GM12878 (cell line): ENCODE results near the gene HBD. TPM values are rescaled to one million over a fixed set of nuclear protein-coding genes. Genes with fewer than 3 reads are reported as not detected.

Source experiments
- ATAC-seq: fragments of 200-7000 bp; cut with Tn5 transposase; 3 replicates; pipeline ENCODE4 v1.9.1; 2020; ENCODE audit warnings: mild to moderate bottlenecking, moderate library complexity
- BruUV-seq: library from RNA; stranded (reverse); fragments of 400-500 nt; replicated peaks from 2 replicates; lab custom pipeline; 2021; lab: Mats Ljungman, UMichigan
- CTCF ChIA-PET: fragments of 300-600 bp; sonication (Branson Sonifier 250); formaldehyde crosslinking; extraction: SDS; loops from one replicate; lab custom pipeline; 2021; ENCODE audit warnings: inconsistent platforms; lab: Yijun Ruan, JAX
- POLR2A ChIA-PET: fragments of 350-600 bp; formaldehyde crosslinking; extraction: SDS; loops from one replicate; lab custom pipeline; 2021; ENCODE audit warnings: inconsistent platforms; lab: Charles Lee
- RAD21 ChIA-PET: fragments of 300-600 bp; sonication (Branson Sonifier 250); formaldehyde crosslinking; loops from one replicate; lab custom pipeline; 2023; ENCODE audit warnings: antibody characterized with exemption; ENCODE audit not compliant: unreplicated experiment; lab: Charles Lee
- SMC1A ChIA-PET: fragments of 300-600 bp; sonication (Branson Sonifier 250); formaldehyde crosslinking; loops from one replicate; lab custom pipeline; 2023; ENCODE audit not compliant: unreplicated experiment, uncharacterized antibody; lab: Charles Lee
- DNase-seq: peaks from one replicate; pipeline ENCODE4 v3.0.0-alpha.2; 2011; ENCODE audit warnings: low read depth, low spot score
- FAIRE-seq: peaks from 3 replicates; lab custom pipeline; 2011; peaks lifted over from hg19 to GRCh38; lab: Jason Lieb, UNC
- H2AFZ ChIP-seq: 2 replicates; pipeline ENCODE4 v1.6.0; 2011; ENCODE audit warnings: low read depth, low read length, control low read depth; ENCODE audit not compliant: control insufficient read depth
- H3K27ac ChIP-seq: 2 replicates; pipeline ENCODE4 v1.5.1; 2011; ENCODE audit warnings: control low read depth; ENCODE audit not compliant: control insufficient read depth, insufficient read depth
- H3K27me3 ChIP-seq, 2 experiments: replicated peaks in 1 of 2; 2 replicates each; pipeline versions ENCODE4 v1.6.0 to v1.6.1; 2011; ENCODE audit warnings: low read length in 1 of 2; ENCODE audit not compliant: control insufficient read depth in 2 of 2, insufficient read depth in 2 of 2
- H3K36me3 ChIP-seq, 2 experiments: 2 replicates each; pipeline ENCODE4 v1.5.1; 2011; ENCODE audit warnings: low read length in 1 of 2; ENCODE audit not compliant: control insufficient read depth in 2 of 2, insufficient read depth in 2 of 2
- H3K4me1 ChIP-seq: 2 replicates; pipeline ENCODE4 v1.6.1; 2011; ENCODE audit warnings: mild to moderate bottlenecking, low read length, moderate library complexity, mixed read lengths; ENCODE audit not compliant: control insufficient read depth, insufficient read depth
- H3K4me2 ChIP-seq: 2 replicates; pipeline ENCODE4 v1.6.0; 2011; ENCODE audit warnings: control low read depth; ENCODE audit not compliant: control insufficient read depth, insufficient read depth
- H3K4me3 ChIP-seq: fragments of 200-600 bp; sonication (generic); 2 replicates; pipeline ENCODE4 v1.5.1; 2016
- H3K79me2 ChIP-seq: 2 replicates; pipeline ENCODE4 v1.6.0; 2011; ENCODE audit warnings: low read length; ENCODE audit not compliant: control insufficient read depth, insufficient read depth
- H3K9ac ChIP-seq: 2 replicates; pipeline ENCODE4 v1.8.0; 2011; ENCODE audit warnings: low read length, control low read depth, mixed read lengths; ENCODE audit not compliant: control insufficient read depth, insufficient read depth
- H3K9me3 ChIP-seq: replicated peaks from 3 replicates; pipeline ENCODE4 v1.5.1; 2011; ENCODE audit warnings: mild to moderate bottlenecking, low read length; ENCODE audit not compliant: control insufficient read depth, insufficient read depth
- H4K20me1 ChIP-seq: 2 replicates; pipeline ENCODE4 v1.6.0; 2011; ENCODE audit not compliant: control insufficient read depth, insufficient read depth
- ATF7 ChIP-seq: fragments of 450-650 bp; IDR thresholded peaks from 2 replicates; pipeline ENCODE4 v1.6.1; 2016; ENCODE audit warnings: low read depth, mild to moderate bottlenecking
- EGR1 ChIP-seq, 2 experiments: IDR thresholded peaks; 1 replicate in 1 of 2; 2 replicates in 1 of 2; pipeline ENCODE4 v1.6.1; 2011 to 2012; ENCODE audit warnings: low read depth in 2 of 2, low read length in 2 of 2, borderline replicate concordance in 1 of 2, mild to moderate bottlenecking in 1 of 2, moderate library complexity in 1 of 2
- FOXM1 ChIP-seq: IDR thresholded peaks from 2 replicates; pipeline ENCODE4 v1.6.1; 2012; ENCODE audit warnings: low read depth, mild to moderate bottlenecking, inconsistent platforms, low read length, moderate library complexity
- RBBP5 ChIP-seq: fragments of 200-600 bp; sonication (generic); conservative IDR thresholded peaks from 2 replicates; pipeline ENCODE4 v1.6.1; 2016
- SP1 ChIP-seq: IDR thresholded peaks from one replicate; pipeline ENCODE4 v1.6.1; 2011; ENCODE audit warnings: low read depth, low read length
- WGBS: methylation state at CpG from one replicate; pipeline ENCODE4 v1.1.6; 2016; ENCODE audit warnings: low lambda C conversion rate; ENCODE audit not compliant: insufficient replicate concordance, insufficient coverage; ENCODE audit errors: missing lambda C conversion rate; 5-methylcytosine and 5-hydroxymethylcytosine counted together
- in situ Hi-C: fragments of 300-500 bp; cut with MboI; formaldehyde crosslinking; loops from 9 replicates; pipeline ENCODE4 v1.14.3; 2018; ENCODE audit warnings: mixed read lengths
- intact Hi-C: fragments of 100-400 bp; cut with micrococcal nuclease; formaldehyde crosslinking; loops from one replicate; pipeline ENCODE4 v1.14.2; 2022; ENCODE audit not compliant: unreplicated experiment
- polyA plus RNA-seq, 11 experiments: library from polyadenylated mRNA; depleted of rRNA in 4 of 11; unstranded in 6 of 11; stranded (reverse) in 5 of 11; fragments of >200 nt; fragmentation: Nextera tagmentation in 4 of 11; fragmentation: Illumina TruSeq in 1 of 11; extraction: Ambion mirVana in 4 of 11; extraction: Trizol in 1 of 11; gene quantifications; 1 replicate in 1 of 11; 2 replicates in 10 of 11; pipeline versions ENCODE4 v1.2.1 to v1.2.3, GENCODE V29; 2011 to 2016; ENCODE audit warnings: inconsistent platforms in 2 of 11, missing spikeins in 2 of 11, low read depth in 1 of 11
- total RNA-seq, 4 experiments: library from RNA; depleted of rRNA in 3 of 4; stranded (reverse); fragments of >200 nt in 3 of 4; fragmentation: Illumina TruSeq in 1 of 4; extraction: Trizol in 1 of 4; gene quantifications; 2 replicates each; pipeline versions ENCODE4 v1.2.1 to v1.2.3, GENCODE V29; 2013 to 2021
- TF ChIP-seq, protein P1 (sequence below): fragments of 450-650 bp; IDR thresholded peaks from 2 replicates; pipeline ENCODE4 v1.6.1; 2017; ENCODE audit warnings: low read depth, mild to moderate bottlenecking, moderate library complexity
- TF ChIP-seq, protein P2 (sequence below): IDR thresholded peaks from 2 replicates; pipeline ENCODE4 v1.6.1; 2011; ENCODE audit warnings: mild to moderate bottlenecking, low read depth, low read length, moderate library complexity; ENCODE audit not compliant: insufficient replicate concordance
- TF ChIP-seq, protein P3 (sequence below): IDR thresholded peaks from 2 replicates; pipeline ENCODE4 v1.6.1; 2011; ENCODE audit warnings: low read depth, low read length, improper control_type of control experiment, borderline replicate concordance
- TF ChIP-seq, protein P4 (sequence below): fragments of 450-650 bp; IDR thresholded peaks from 2 replicates; pipeline ENCODE4 v1.6.1; 2016; ENCODE audit warnings: mild to moderate bottlenecking, moderate library complexity, borderline replicate concordance

The HBD gene
- total and polyA plus RNA-seq, 10 of the 15 experiments (the other 5 are each of a cell fraction or from before 2014, with no cell fraction given) = 0.11 to 0.32 TPM; not detected in 8

DNA sequence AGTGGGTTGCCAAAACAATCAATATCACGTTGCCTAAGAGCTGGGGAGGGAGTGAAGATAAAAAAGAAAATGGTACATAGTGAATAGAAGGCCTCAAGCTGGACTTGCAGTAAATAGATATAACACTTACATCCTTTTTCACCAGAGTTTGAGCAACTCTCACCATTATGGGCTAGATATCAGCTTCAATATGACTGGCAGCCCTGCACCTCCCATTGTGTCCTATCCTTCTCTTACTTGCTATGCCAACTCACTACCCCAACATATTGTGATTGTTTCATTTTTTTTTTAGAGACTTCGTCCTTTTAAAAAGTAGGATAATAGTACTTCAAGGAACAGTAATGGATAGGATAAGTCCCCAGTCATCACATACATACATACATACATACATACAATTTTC is 7.9 kb upstream of the HBD start (continued):
- TF ChIP-seq RBBP5 (no peak), EGR1 (IDR thresholded peaks at IDR 0.05; ENCODE audit: borderline replicate concordance in 1 of 2, low read depth in 2 of 2, low read length in 2 of 2) (no peak), ATF7 (no peak)
- TF ChIP-seq, protein P1, sequence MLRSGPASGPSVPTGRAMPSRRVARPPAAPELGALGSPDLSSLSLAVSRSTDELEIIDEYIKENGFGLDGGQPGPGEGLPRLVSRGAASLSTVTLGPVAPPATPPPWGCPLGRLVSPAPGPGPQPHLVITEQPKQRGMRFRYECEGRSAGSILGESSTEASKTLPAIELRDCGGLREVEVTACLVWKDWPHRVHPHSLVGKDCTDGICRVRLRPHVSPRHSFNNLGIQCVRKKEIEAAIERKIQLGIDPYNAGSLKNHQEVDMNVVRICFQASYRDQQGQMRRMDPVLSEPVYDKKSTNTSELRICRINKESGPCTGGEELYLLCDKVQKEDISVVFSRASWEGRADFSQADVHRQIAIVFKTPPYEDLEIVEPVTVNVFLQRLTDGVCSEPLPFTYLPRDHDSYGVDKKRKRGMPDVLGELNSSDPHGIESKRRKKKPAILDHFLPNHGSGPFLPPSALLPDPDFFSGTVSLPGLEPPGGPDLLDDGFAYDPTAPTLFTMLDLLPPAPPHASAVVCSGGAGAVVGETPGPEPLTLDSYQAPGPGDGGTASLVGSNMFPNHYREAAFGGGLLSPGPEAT = no peak
- TF ChIP-seq, all 136 proteins: peak for 0

DNA sequence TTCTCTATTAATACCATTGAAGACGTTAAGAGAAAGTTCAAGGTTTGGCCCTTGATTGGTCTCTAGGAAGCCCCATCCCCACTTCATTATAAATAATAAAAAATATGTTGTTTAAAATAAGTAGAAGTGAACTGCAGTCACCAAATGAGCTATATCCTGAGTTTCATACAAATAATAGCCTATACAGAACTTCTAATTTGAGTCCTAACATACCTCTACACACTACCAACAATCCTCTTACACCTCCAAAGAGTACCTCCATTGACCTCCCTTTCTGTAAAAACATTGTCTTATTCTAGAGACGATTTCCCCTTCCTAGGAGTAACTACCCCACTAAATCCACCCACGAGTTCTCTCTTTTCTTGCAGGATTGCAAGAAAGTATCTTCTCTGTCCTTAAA is 7.2 kb upstream of the HBD start:
- TF ChIP-seq, protein P2, sequence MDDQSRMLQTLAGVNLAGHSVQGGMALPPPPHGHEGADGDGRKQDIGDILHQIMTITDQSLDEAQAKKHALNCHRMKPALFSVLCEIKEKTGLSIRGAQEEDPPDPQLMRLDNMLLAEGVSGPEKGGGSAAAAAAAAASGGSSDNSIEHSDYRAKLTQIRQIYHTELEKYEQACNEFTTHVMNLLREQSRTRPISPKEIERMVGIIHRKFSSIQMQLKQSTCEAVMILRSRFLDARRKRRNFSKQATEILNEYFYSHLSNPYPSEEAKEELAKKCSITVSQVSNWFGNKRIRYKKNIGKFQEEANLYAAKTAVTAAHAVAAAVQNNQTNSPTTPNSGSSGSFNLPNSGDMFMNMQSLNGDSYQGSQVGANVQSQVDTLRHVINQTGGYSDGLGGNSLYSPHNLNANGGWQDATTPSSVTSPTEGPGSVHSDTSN = no peak
- TF ChIP-seq, protein P3, sequence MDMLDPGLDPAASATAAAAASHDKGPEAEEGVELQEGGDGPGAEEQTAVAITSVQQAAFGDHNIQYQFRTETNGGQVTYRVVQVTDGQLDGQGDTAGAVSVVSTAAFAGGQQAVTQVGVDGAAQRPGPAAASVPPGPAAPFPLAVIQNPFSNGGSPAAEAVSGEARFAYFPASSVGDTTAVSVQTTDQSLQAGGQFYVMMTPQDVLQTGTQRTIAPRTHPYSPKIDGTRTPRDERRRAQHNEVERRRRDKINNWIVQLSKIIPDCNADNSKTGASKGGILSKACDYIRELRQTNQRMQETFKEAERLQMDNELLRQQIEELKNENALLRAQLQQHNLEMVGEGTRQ = no peak
- TF ChIP-seq FOXM1 (no peak), SP1 (no peak)
- TF ChIP-seq, protein P4, sequence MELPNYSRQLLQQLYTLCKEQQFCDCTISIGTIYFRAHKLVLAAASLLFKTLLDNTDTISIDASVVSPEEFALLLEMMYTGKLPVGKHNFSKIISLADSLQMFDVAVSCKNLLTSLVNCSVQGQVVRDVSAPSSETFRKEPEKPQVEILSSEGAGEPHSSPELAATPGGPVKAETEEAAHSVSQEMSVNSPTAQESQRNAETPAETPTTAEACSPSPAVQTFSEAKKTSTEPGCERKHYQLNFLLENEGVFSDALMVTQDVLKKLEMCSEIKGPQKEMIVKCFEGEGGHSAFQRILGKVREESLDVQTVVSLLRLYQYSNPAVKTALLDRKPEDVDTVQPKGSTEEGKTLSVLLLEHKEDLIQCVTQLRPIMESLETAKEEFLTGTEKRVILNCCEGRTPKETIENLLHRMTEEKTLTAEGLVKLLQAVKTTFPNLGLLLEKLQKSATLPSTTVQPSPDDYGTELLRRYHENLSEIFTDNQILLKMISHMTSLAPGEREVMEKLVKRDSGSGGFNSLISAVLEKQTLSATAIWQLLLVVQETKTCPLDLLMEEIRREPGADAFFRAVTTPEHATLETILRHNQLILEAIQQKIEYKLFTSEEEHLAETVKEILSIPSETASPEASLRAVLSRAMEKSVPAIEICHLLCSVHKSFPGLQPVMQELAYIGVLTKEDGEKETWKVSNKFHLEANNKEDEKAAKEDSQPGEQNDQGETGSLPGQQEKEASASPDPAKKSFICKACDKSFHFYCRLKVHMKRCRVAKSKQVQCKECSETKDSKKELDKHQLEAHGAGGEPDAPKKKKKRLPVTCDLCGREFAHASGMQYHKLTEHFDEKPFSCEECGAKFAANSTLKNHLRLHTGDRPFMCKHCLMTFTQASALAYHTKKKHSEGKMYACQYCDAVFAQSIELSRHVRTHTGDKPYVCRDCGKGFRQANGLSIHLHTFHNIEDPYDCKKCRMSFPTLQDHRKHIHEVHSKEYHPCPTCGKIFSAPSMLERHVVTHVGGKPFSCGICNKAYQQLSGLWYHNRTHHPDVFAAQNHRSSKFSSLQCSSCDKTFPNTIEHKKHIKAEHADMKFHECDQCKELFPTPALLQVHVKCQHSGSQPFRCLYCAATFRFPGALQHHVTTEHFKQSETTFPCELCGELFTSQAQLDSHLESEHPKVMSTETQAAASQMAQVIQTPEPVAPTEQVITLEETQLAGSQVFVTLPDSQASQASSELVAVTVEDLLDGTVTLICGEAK = no peak
- TF ChIP-seq, all 136 proteins: peak for 0
- no TSS peak for BruUV-seq
- Histone ChIP-seq H3K27me3 (no peaks in the 10 kb centered on the region; a peak in 1 of 4 replicates), H3K4me3 (no peak overlapping the region), H4K20me1 (no peaks in the 10 kb centered on the region), H3K36me3 (no peaks in the 10 kb centered on the region), H2AFZ (no peak overlapping the region), H3K27ac (no peak overlapping the region), H3K4me2 (no peak overlapping the region), H3K4me1 (no peaks in the 10 kb centered on the region), H3K9me3 (no peaks in the 10 kb centered on the region), H3K9ac (no peak overlapping the region), H3K79me2 (no peaks in the 10 kb centered on the region)
- POLR2A ChIA-PET = no interaction called here
- in situ Hi-C loops = no loop called here
- CTCF ChIA-PET = interaction anchor here (1.4 kb wide), 1 partner anchor 40 kb away, joined by 4 read pairs; the partner anchor contains the start of gene OR51V1
- intact Hi-C loops = no loop called here
- ATAC-seq (no peak), DNase-seq (no peak), FAIRE-seq (no peak)
- RAD21 ChIA-PET = no interaction called here
- WGBS = 24% methylated on average over 3 of the region's 3 CpGs
- SMC1A ChIA-PET = interaction anchor here (1.0 kb wide), 1 partner anchor 49 kb away, joined by 4 read pairs; no protein-coding TSS in a partner anchor
